Measurements from ENCODE around the gene ADRA2C. TPM values are rescaled to one million over a fixed set of nuclear protein-coding genes. Genes with fewer than 3 reads are reported as not detected.

ADRA2C gene
- total and polyA plus RNA-seq, 2 experiments from 2014 or later: 3.0 to 16.6 TPM

- TF ChIP-seq, protein P1, sequence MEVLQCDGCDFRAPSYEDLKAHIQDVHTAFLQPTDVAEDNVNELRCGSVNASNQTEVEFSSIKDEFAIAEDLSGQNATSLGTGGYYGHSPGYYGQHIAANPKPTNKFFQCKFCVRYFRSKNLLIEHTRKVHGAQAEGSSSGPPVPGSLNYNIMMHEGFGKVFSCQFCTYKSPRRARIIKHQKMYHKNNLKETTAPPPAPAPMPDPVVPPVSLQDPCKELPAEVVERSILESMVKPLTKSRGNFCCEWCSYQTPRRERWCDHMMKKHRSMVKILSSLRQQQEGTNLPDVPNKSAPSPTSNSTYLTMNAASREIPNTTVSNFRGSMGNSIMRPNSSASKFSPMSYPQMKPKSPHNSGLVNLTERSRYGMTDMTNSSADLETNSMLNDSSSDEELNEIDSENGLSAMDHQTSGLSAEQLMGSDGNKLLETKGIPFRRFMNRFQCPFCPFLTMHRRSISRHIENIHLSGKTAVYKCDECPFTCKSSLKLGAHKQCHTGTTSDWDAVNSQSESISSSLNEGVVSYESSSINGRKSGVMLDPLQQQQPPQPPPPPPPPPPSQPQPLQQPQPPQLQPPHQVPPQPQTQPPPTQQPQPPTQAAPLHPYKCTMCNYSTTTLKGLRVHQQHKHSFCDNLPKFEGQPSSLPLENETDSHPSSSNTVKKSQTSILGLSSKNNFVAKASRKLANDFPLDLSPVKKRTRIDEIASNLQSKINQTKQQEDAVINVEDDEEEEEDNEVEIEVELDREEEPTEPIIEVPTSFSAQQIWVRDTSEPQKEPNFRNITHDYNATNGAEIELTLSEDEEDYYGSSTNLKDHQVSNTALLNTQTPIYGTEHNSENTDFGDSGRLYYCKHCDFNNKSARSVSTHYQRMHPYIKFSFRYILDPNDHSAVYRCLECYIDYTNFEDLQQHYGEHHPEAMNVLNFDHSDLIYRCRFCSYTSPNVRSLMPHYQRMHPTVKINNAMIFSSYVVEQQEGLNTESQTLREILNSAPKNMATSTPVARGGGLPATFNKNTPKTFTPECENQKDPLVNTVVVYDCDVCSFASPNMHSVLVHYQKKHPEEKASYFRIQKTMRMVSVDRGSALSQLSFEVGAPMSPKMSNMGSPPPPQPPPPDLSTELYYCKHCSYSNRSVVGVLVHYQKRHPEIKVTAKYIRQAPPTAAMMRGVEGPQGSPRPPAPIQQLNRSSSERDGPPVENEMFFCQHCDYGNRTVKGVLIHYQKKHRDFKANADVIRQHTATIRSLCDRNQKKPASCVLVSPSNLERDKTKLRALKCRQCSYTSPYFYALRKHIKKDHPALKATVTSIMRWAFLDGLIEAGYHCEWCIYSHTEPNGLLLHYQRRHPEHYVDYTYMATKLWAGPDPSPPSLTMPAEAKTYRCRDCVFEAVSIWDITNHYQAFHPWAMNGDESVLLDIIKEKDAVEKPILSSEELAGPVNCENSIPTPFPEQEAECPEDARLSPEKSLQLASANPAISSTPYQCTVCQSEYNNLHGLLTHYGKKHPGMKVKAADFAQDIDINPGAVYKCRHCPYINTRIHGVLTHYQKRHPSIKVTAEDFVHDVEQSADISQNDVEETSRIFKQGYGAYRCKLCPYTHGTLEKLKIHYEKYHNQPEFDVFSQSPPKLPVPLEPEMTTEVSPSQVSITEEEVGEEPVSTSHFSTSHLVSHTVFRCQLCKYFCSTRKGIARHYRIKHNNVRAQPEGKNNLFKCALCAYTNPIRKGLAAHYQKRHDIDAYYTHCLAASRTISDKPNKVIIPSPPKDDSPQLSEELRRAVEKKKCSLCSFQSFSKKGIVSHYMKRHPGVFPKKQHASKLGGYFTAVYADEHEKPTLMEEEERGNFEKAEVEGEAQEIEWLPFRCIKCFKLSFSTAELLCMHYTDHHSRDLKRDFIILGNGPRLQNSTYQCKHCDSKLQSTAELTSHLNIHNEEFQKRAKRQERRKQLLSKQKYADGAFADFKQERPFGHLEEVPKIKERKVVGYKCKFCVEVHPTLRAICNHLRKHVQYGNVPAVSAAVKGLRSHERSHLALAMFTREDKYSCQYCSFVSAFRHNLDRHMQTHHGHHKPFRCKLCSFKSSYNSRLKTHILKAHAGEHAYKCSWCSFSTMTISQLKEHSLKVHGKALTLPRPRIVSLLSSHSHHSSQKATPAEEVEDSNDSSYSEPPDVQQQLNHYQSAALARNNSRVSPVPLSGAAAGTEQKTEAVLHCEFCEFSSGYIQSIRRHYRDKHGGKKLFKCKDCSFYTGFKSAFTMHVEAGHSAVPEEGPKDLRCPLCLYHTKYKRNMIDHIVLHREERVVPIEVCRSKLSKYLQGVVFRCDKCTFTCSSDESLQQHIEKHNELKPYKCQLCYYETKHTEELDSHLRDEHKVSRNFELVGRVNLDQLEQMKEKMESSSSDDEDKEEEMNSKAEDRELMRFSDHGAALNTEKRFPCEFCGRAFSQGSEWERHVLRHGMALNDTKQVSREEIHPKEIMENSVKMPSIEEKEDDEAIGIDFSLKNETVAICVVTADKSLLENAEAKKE (CRISPR knock-in tag; IDR thresholded peaks at IDR 0.05): no peak
- no peak for TF ChIP-seq REST (IDR thresholded peaks at IDR 0.05; ENCODE audit: unreplicated experiment)
Measured at GRCh38 chr4:3759236-3759635, 6.9 kb upstream of the ADRA2C start (continued).

GRCh38 chr4:3760346-3760745, 5.8 kb upstream of the ADRA2C start:
- DNase-seq (ENCODE audit: low spot score) (no peak), ATAC-seq (no peak)
- H3K27me3 Mint-ChIP-seq (ENCODE audit: insufficient read depth, low read depth, poor library complexity): peaks cover 15% of the 10 kb centered on the region
- no peak overlapping the region for H2AFZ ChIP-seq
- H3K4me3 Mint-ChIP-seq: no peak overlapping the region
- no peaks in the 10 kb centered on the region; the same call in 1 of the 2 replicates for H3K4me1 ChIP-seq (ENCODE audit: insufficient read depth)
- H3K4me3 ChIP-seq: no peak overlapping the region
- no peak overlapping the region for H3K27ac ChIP-seq (ENCODE audit: low read depth)
- peaks cover 15% of the 10 kb centered on the region for H3K27me3 ChIP-seq (ENCODE audit: insufficient read depth)
- peaks cover 3% of the 10 kb centered on the region for H3K36me3 Mint-ChIP-seq (ENCODE audit: low read depth)
- 0 out of 2 replicates have a peak, but pooled peaks cover 2% of the 10 kb centered on the region for H3K9me2 ChIP-seq (ENCODE audit: insufficient read depth)
- peaks cover 13% of the 10 kb centered on the region for H3K9me3 Mint-ChIP-seq
- no peaks in the 10 kb centered on the region for H4K20me1 ChIP-seq (replicated peaks; ENCODE audit: insufficient read depth)
- H3K4me1 Mint-ChIP-seq: peaks cover 7% of the 10 kb centered on the region
- no peaks in the 10 kb centered on the region for H3K36me3 ChIP-seq (ENCODE audit: insufficient read depth)
- H3F3A ChIP-seq (replicated peaks; ENCODE audit: low read depth): peaks cover 6% of the 10 kb centered on the region
- no peak overlapping the region for H3K4me2 ChIP-seq
- H3K27ac Mint-ChIP-seq: no peak overlapping the region
- no peaks in the 10 kb centered on the region for H3K79me2 ChIP-seq (replicated peaks; ENCODE audit: insufficient read depth)
- TF ChIP-seq ZNF331 (CRISPR knock-in tag; IDR thresholded peaks at IDR 0.05; ENCODE audit: low read depth) (no peak), ZNF114 (CRISPR knock-in tag; IDR thresholded peaks at IDR 0.05) (no peak), CTCF (conservative IDR thresholded peaks at IDR 0.05; ENCODE audit: low read depth in 2 of 2) (no peak)

All from GM23338 (cell line).